Trophoblast cell (in vitro differentiated cells and primary cell): ENCODE results near the gene BRSK2.
A peak's percentile ranks its signal among the peaks of the same experiment; 100 is the strongest.

ENCODE experiments used
- DNase-seq, 2 donors: peaks; one replicate each; pipeline ENCODE4 v3.0.0-alpha.2; 2016
- H2AFZ ChIP-seq: 2 replicates; pipeline ENCODE4 v1.6.1; 2013; ENCODE audit warnings: low read length, moderate library complexity, mild to moderate bottlenecking; ENCODE audit not compliant: insufficient read depth, poor library complexity
- H2AK5ac ChIP-seq: 2 replicates; pipeline ENCODE4 v1.6.1; 2013; ENCODE audit warnings: mild to moderate bottlenecking, low read length
- H2BK120ac ChIP-seq: 2 replicates; pipeline ENCODE4 v1.6.1; 2013; ENCODE audit warnings: low read length, mild to moderate bottlenecking, moderate library complexity; ENCODE audit not compliant: insufficient read depth, poor library complexity
- H2BK12ac ChIP-seq: 2 replicates; pipeline ENCODE4 v1.6.1; 2013; ENCODE audit warnings: mild to moderate bottlenecking, low read length, moderate library complexity
- H2BK5ac ChIP-seq: 2 replicates; pipeline ENCODE4 v1.6.1; 2013; ENCODE audit warnings: low read length, low read depth, moderate library complexity, mild to moderate bottlenecking; ENCODE audit not compliant: poor library complexity
- H3K14ac ChIP-seq: 2 replicates; pipeline ENCODE4 v1.6.1; 2013; ENCODE audit warnings: mild to moderate bottlenecking, low read length
- H3K18ac ChIP-seq: 2 replicates; pipeline ENCODE4 v1.6.1; 2013; ENCODE audit warnings: mild to moderate bottlenecking, low read length
- H3K23ac ChIP-seq: 2 replicates; pipeline ENCODE4 v1.6.1; 2013; ENCODE audit warnings: low read length
- H3K27ac ChIP-seq: 2 replicates; pipeline ENCODE4 v1.5.1; 2013; ENCODE audit warnings: low read depth, mild to moderate bottlenecking, inconsistent platforms, low read length, moderate library complexity
- H3K27me3 ChIP-seq: 2 replicates; pipeline ENCODE4 v1.6.1; 2013; ENCODE audit warnings: inconsistent platforms, mild to moderate bottlenecking, low read length, moderate library complexity; ENCODE audit not compliant: insufficient read depth
- H3K36me3 ChIP-seq, 2 experiments: 1 replicate in 1 of 2; 2 replicates in 1 of 2; pipeline ENCODE4 v1.6.1; 2013; ENCODE audit warnings: low read length in 2 of 2, mild to moderate bottlenecking in 2 of 2, moderate library complexity in 1 of 2; ENCODE audit not compliant: insufficient read depth in 2 of 2, control insufficient read depth in 1 of 2
- H3K4ac ChIP-seq: 2 replicates; pipeline ENCODE4 v1.6.1; 2013; ENCODE audit warnings: low read depth, mild to moderate bottlenecking, low read length, moderate library complexity
- H3K4me1 ChIP-seq, 2 experiments: 1 replicate in 1 of 2; 2 replicates in 1 of 2; pipeline ENCODE4 v1.6.1; 2013; ENCODE audit warnings: low read length in 2 of 2, mild to moderate bottlenecking in 2 of 2, moderate library complexity in 1 of 2; ENCODE audit not compliant: insufficient read depth in 2 of 2, control insufficient read depth in 1 of 2
- H3K4me2 ChIP-seq: 2 replicates; pipeline ENCODE4 v1.6.1; 2013; ENCODE audit warnings: inconsistent platforms, mild to moderate bottlenecking, low read length, moderate library complexity
- H3K4me3 ChIP-seq: 2 replicates; pipeline ENCODE4 v1.5.1; 2013; ENCODE audit warnings: mild to moderate bottlenecking, low read depth, low read length, inconsistent platforms
- H3K79me1 ChIP-seq: one replicate; pipeline ENCODE4 v1.6.1; 2013; ENCODE audit warnings: low read length
- H3K79me2 ChIP-seq: 2 replicates; pipeline ENCODE4 v1.6.1; 2013; ENCODE audit warnings: low read length, mild to moderate bottlenecking; ENCODE audit not compliant: control insufficient read depth, insufficient read depth, poor library complexity
- H3K9ac ChIP-seq: 2 replicates; pipeline ENCODE4 v1.6.1; 2013; ENCODE audit warnings: mild to moderate bottlenecking, low read length
- H3K9me3 ChIP-seq: 2 replicates; pipeline ENCODE4 v1.6.1; 2013; ENCODE audit warnings: low read depth, mild to moderate bottlenecking, control low read depth, inconsistent platforms, low read length; ENCODE audit not compliant: insufficient read depth
- H4K12ac ChIP-seq: 2 replicates; pipeline ENCODE4 v1.6.1; 2013; ENCODE audit warnings: low read depth, mild to moderate bottlenecking, low read length, moderate library complexity
- H4K8ac ChIP-seq: 2 replicates; pipeline ENCODE4 v1.6.1; 2013; ENCODE audit warnings: low read depth, mild to moderate bottlenecking, low read length, moderate library complexity
- H4K91ac ChIP-seq: one replicate; pipeline ENCODE4 v1.6.1; 2013; ENCODE audit warnings: low read depth, mild to moderate bottlenecking, low read length, moderate library complexity
- WGBS: extraction: QIAGEN DNeasy Blood & Tissue Kit; methylation state at CpG from one replicate; pipeline ENCODE4 v1.1.7; 2013; ENCODE audit warnings: missing lambda C conversion rate; ENCODE audit not compliant: insufficient read length, insufficient coverage; ENCODE audit errors: extremely low coverage; 5-methylcytosine and 5-hydroxymethylcytosine counted together

Gene BRSK2

GRCh38 chr11:1387961-1388762 lies 1.6 kb upstream of the BRSK2 start:
- Histone ChIP-seq H3K79me2 (no peaks in the 10 kb centered on the region), H4K12ac (no peak overlapping the region), H2BK120ac (no peak overlapping the region), H3K4ac (no peak overlapping the region), H2AK5ac (no peak overlapping the region), H3K36me3 (no peaks in the 10 kb centered on the region), H3K18ac (no peak overlapping the region), H3K23ac (no peak overlapping the region), H3K4me2 (no peak overlapping the region), H3K9ac (no peak overlapping the region), H3K14ac (no peak overlapping the region), H3K27ac (no peak overlapping the region), H4K8ac (no peak overlapping the region), H4K91ac (no peak overlapping the region), H2BK5ac (no peak overlapping the region), H3K4me1 (peaks cover 5 to 13% of the 10 kb centered on the region in 2 experiments), H2BK12ac (no peak overlapping the region), H3K4me3 (no peak overlapping the region), H3K27me3 (peaks cover 30% of the 10 kb centered on the region), H2AFZ (no peak overlapping the region), H3K9me3 (peaks cover 6% of the 10 kb centered on the region), H3K79me1 (no peaks in the 10 kb centered on the region)
- DNase-seq = no peak
- no CpG with 5 or more reads among the region's 22 CpGs for WGBS

- H3K4ac ChIP-seq = no peak overlapping the region
- H3K4me1 ChIP-seq = peaks cover 5 to 11% of the 10 kb centered on the region in 2 experiments
- no peaks in the 10 kb centered on the region for H3K79me2 ChIP-seq
- H3K27me3 ChIP-seq = peaks cover 30% of the 10 kb centered on the region
- no peak overlapping the region for H4K91ac ChIP-seq
- H3K4me2 ChIP-seq = peak overlapping the region; percentile 61
- H3K18ac ChIP-seq = no peak overlapping the region
- H3K36me3 ChIP-seq = no peaks in the 10 kb centered on the region
- no peak overlapping the region for H2BK120ac ChIP-seq
- no peak overlapping the region for H2BK5ac ChIP-seq
- H2AK5ac ChIP-seq = no peak overlapping the region
- no peak overlapping the region for H4K12ac ChIP-seq
- peaks cover 9% of the 10 kb centered on the region for H3K9me3 ChIP-seq
- H2BK12ac ChIP-seq = no peak overlapping the region
- no peak overlapping the region for H3K23ac ChIP-seq
- H3K9ac ChIP-seq = no peak overlapping the region
- H3K14ac ChIP-seq = no peak overlapping the region
- no peak overlapping the region for H3K27ac ChIP-seq
- WGBS = no CpG with 5 or more reads among the region's 22 CpGs
- no peak overlapping the region for H2AFZ ChIP-seq
- no peak for DNase-seq
- H3K4me3 ChIP-seq = peak overlapping the region; percentile 41
- no peaks in the 10 kb centered on the region for H3K79me1 ChIP-seq
- H4K8ac ChIP-seq = no peak overlapping the region
Measured at GRCh38 chr11:1388763-1389102, 1.0 kb upstream of the BRSK2 start.

GRCh38 chr11:1389103-1389931 lies 417 bp upstream of the BRSK2 start:
- H2BK5ac ChIP-seq = no peak overlapping the region
- peak; percentile 96 for DNase-seq
- H3K4me3 ChIP-seq = peak overlapping the region; percentile 41
- no peak overlapping the region for H3K27ac ChIP-seq
- no CpG with 5 or more reads among the region's 92 CpGs for WGBS
- H3K4me2 ChIP-seq = peak overlapping the region; percentile 61
- H3K27me3 ChIP-seq = peaks cover 30% of the 10 kb centered on the region
- H3K79me2 ChIP-seq = no peaks in the 10 kb centered on the region
- H2AFZ ChIP-seq = peak overlapping the region; percentile 31
- no peak overlapping the region for H3K4ac ChIP-seq
- peak overlapping the region; percentile 25 for H4K12ac ChIP-seq
- no peaks in the 10 kb centered on the region for H3K36me3 ChIP-seq
- no peak overlapping the region for H2AK5ac ChIP-seq
- no peak overlapping the region for H2BK120ac ChIP-seq
- H3K9me3 ChIP-seq = peaks cover 9% of the 10 kb centered on the region
- no peak overlapping the region for H2BK12ac ChIP-seq
- no peak overlapping the region for H3K18ac ChIP-seq
- no peak overlapping the region for H4K91ac ChIP-seq
- H3K79me1 ChIP-seq = no peaks in the 10 kb centered on the region
- peak overlapping the region; percentile 18 for H3K9ac ChIP-seq
- peak overlapping the region; percentile 18 for H4K8ac ChIP-seq
- no peak overlapping the region for H3K23ac ChIP-seq
- H3K14ac ChIP-seq = no peak overlapping the region
- peaks cover 5 to 11% of the 10 kb centered on the region in 2 experiments for H3K4me1 ChIP-seq

GRCh38 chr11:1390569-1391164 lies 933 bp downstream of the BRSK2 start:
- Histone ChIP-seq H2BK12ac (no peak overlapping the region), H3K14ac (no peak overlapping the region), H2BK5ac (no peak overlapping the region), H3K27ac (no peak overlapping the region), H2AFZ (no peak overlapping the region), H4K8ac (no peak overlapping the region), H2AK5ac (no peak overlapping the region), H3K23ac (no peak overlapping the region), H3K27me3 (peaks cover 30% of the 10 kb centered on the region), H3K18ac (no peak overlapping the region), H4K91ac (no peak overlapping the region), H3K79me2 (no peaks in the 10 kb centered on the region), H3K79me1 (no peaks in the 10 kb centered on the region), H3K36me3 (no peaks in the 10 kb centered on the region), H4K12ac (no peak overlapping the region), H3K4me2 (peak overlapping the region; percentile 58), H3K4me3 (peak overlapping the region; percentile 44), H3K9ac (no peak overlapping the region), H3K9me3 (peaks cover 9% of the 10 kb centered on the region), H3K4ac (no peak overlapping the region), H3K4me1 (peaks cover 5 to 11% of the 10 kb centered on the region in 2 experiments), H2BK120ac (no peak overlapping the region)
- no CpG with 5 or more reads among the region's 73 CpGs for WGBS
- DNase-seq = peak in 1 of 2 donors; percentile 9
